GM19043 (cell line): ENCODE measurements around the gene GPATCH3.
"Not testable (repeated sequence)": the region's sequence is repeated elsewhere in the genome, so short reads cannot be mapped to it uniquely, and the experiment has no call there.

ENCODE experiments used
- ATAC-seq: cut with Tn5 transposase; IDR thresholded peaks from one replicate; pipeline ENCODE4 v1.9.1; 2021; ENCODE audit warnings: low read depth; ENCODE audit not compliant: unreplicated experiment

Gene GPATCH3

GRCh38 chr1:26848941-26849774, 51.1 kb downstream of the GPATCH3 start:
- ATAC-seq, result no peak

GRCh38 chr1:26848499-26848898, 51.8 kb downstream of the GPATCH3 start:
- ATAC-seq, result no peak

- ATAC-seq, result not testable (repeated sequence)
Observed at GRCh38 chr1:26847826-26848225, 52.4 kb downstream of the GPATCH3 start.

GRCh38 chr1:26844424-26845196, 55.7 kb downstream of the GPATCH3 start:
- ATAC-seq, result no peak
